SK-N-SH treated with all-trans-retinoic acid at 6 μM for 48 hours (cell line): Measurements from ENCODE around the gene SNTA1.
"Not testable (repeated sequence)": the region's sequence is repeated elsewhere in the genome, so short reads cannot be mapped to it uniquely, and the experiment has no call there.

Experiments
- ATAC-seq: fragments of 200-7000 bp; cut with Tn5 transposase; 3 replicates; pipeline ENCODE4 v1.9.1; 2020; ENCODE audit warnings: mild to moderate bottlenecking, moderate library complexity
- ARNTL ChIP-seq: fragments of 450-650 bp; formaldehyde crosslinking; IDR thresholded peaks from 2 replicates; pipeline ENCODE4 v1.5.0; 2020; ENCODE audit warnings: low read depth, mild to moderate bottlenecking, moderate library complexity, borderline replicate concordance
- BACH2 ChIP-seq: fragments of 250-450 bp; sonication (Bioruptor Pico); IDR thresholded peaks from 2 replicates; pipeline ENCODE4 v1.9.0; 2021; ENCODE audit warnings: mild to moderate bottlenecking, borderline replicate concordance
- CSDC2 ChIP-seq: fragments of 250-450 bp; sonication (Bioruptor Pico); IDR thresholded peaks from 2 replicates; pipeline ENCODE4 v1.5.0; 2020; ENCODE audit warnings: mild to moderate bottlenecking, moderate library complexity
- ESRRG ChIP-seq: fragments of 250-450 bp; sonication (Bioruptor Pico); IDR thresholded peaks from 2 replicates; pipeline ENCODE4 v1.6.1; 2021; ENCODE audit warnings: mild to moderate bottlenecking
- GLIS3 ChIP-seq: fragments of 250-450 bp; sonication (Bioruptor Pico); IDR thresholded peaks from 2 replicates; pipeline ENCODE4 v1.5.0; 2020; ENCODE audit warnings: mild to moderate bottlenecking, moderate library complexity
- OSR1 ChIP-seq: fragments of 250-450 bp; sonication (Bioruptor Pico); IDR thresholded peaks from 2 replicates; pipeline ENCODE4 v1.8.0; 2022; ENCODE audit warnings: moderate library complexity, mild to moderate bottlenecking, inconsistent platforms
- POU6F1 ChIP-seq: fragments of 250-450 bp; sonication (Bioruptor Pico); IDR thresholded peaks from 2 replicates; pipeline ENCODE4 v1.8.0; 2021; ENCODE audit warnings: low read depth, mild to moderate bottlenecking, moderate library complexity, borderline replicate concordance
- PPARA ChIP-seq: fragments of 250-450 bp; sonication (Bioruptor Pico); IDR thresholded peaks from 2 replicates; pipeline ENCODE4 v1.5.0; 2020; ENCODE audit warnings: mild to moderate bottlenecking, borderline replicate concordance
- RARB ChIP-seq: fragments of 250-450 bp; sonication (Bioruptor Pico); IDR thresholded peaks from 2 replicates; pipeline ENCODE4 v1.8.0; 2021; ENCODE audit warnings: mild to moderate bottlenecking, moderate library complexity
- SNAI2 ChIP-seq: fragments of 250-450 bp; sonication (Bioruptor Pico); IDR thresholded peaks from 2 replicates; pipeline ENCODE4 v1.5.0; 2020; ENCODE audit warnings: mild to moderate bottlenecking, moderate library complexity
- TCF4 ChIP-seq: fragments of 250-450 bp; sonication (Bioruptor Pico); IDR thresholded peaks from 2 replicates; pipeline ENCODE4 v1.8.0; 2021; ENCODE audit warnings: mild to moderate bottlenecking, moderate library complexity, borderline replicate concordance
- TOX ChIP-seq: fragments of 250-450 bp; sonication (Bioruptor Pico); IDR thresholded peaks from 2 replicates; pipeline ENCODE4 v1.8.0; 2021; ENCODE audit warnings: mild to moderate bottlenecking, moderate library complexity, borderline replicate concordance
- ZC3H10 ChIP-seq: fragments of 250-450 bp; sonication (Bioruptor Pico); IDR thresholded peaks from 2 replicates; pipeline ENCODE4 v1.5.1; 2021; ENCODE audit warnings: mild to moderate bottlenecking, moderate library complexity
- ZFP3 ChIP-seq: fragments of 250-450 bp; sonication (Bioruptor Pico); IDR thresholded peaks from 2 replicates; pipeline ENCODE4 v1.5.0; 2020; ENCODE audit warnings: mild to moderate bottlenecking, moderate library complexity
- ZFP30 ChIP-seq: fragments of 450-650 bp; formaldehyde crosslinking; IDR thresholded peaks from 2 replicates; pipeline ENCODE4 v1.5.0; 2022; ENCODE audit warnings: mild to moderate bottlenecking, moderate library complexity
- ZNF565 ChIP-seq: fragments of 450-650 bp; formaldehyde crosslinking; conservative IDR thresholded peaks from 2 replicates; pipeline ENCODE4 v1.5.0; 2020; ENCODE audit warnings: low read depth, mild to moderate bottlenecking, moderate library complexity
- ZNF70 ChIP-seq: fragments of 450-650 bp; formaldehyde crosslinking; IDR thresholded peaks from 2 replicates; pipeline ENCODE4 v1.5.0; 2020; ENCODE audit warnings: mild to moderate bottlenecking, moderate library complexity
- ZNF8 ChIP-seq: fragments of 450-650 bp; formaldehyde crosslinking; IDR thresholded peaks from 2 replicates; pipeline ENCODE4 v1.5.0; 2020; ENCODE audit warnings: mild to moderate bottlenecking, moderate library complexity
- TF ChIP-seq, protein P1 (sequence below): fragments of 250-450 bp; sonication (Bioruptor Pico); IDR thresholded peaks from 2 replicates; pipeline ENCODE4 v1.5.1; 2021; ENCODE audit warnings: mild to moderate bottlenecking, moderate library complexity
- TF ChIP-seq, protein P2 (sequence below): fragments of 250-450 bp; sonication (Bioruptor Pico); IDR thresholded peaks from 2 replicates; pipeline ENCODE4 v1.5.1; 2020; ENCODE audit warnings: low read depth, mild to moderate bottlenecking, moderate library complexity
- TF ChIP-seq, protein P3 (sequence below): fragments of 250-450 bp; sonication (Bioruptor Pico); IDR thresholded peaks from 2 replicates; pipeline ENCODE4 v1.8.0; 2020; ENCODE audit warnings: mild to moderate bottlenecking, moderate library complexity, borderline replicate concordance

The SNTA1 gene

GRCh38 chr20:33490023-33490933 lies 46.7 kb upstream of the SNTA1 start, which contains the start of gene CBFA2T2:
TSS of gene CBFA2T2 (plus strand) at chr20:33490096. CDS start at chr20:33490268, 172 bp downstream.
- no peak for TF ChIP-seq ESRRG (CRISPR knock-in tag)
- TF ChIP-seq POU6F1: no peak
- peak; percentile 60; the same call in 1 of the 2 replicates for TF ChIP-seq ZNF70
- ATAC-seq: peak; percentile 84

- peak; percentile 97 for ATAC-seq
- TF ChIP-seq, protein P1, sequence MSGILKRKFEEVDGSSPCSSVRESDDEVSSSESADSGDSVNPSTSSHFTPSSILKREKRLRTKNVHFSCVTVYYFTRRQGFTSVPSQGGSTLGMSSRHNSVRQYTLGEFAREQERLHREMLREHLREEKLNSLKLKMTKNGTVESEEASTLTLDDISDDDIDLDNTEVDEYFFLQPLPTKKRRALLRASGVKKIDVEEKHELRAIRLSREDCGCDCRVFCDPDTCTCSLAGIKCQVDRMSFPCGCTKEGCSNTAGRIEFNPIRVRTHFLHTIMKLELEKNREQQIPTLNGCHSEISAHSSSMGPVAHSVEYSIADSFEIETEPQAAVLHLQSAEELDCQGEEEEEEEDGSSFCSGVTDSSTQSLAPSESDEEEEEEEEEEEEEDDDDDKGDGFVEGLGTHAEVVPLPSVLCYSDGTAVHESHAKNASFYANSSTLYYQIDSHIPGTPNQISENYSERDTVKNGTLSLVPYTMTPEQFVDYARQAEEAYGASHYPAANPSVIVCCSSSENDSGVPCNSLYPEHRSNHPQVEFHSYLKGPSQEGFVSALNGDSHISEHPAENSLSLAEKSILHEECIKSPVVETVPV (CRISPR knock-in tag): no peak
- TF ChIP-seq OSR1 (CRISPR knock-in tag) (no peak), BACH2 (CRISPR knock-in tag) (no peak), ZFP30 (CRISPR knock-in tag) (no peak), ZNF8 (CRISPR knock-in tag) (no peak), TCF4 (CRISPR knock-in tag) (no peak), ARNTL (CRISPR knock-in tag) (no peak), CSDC2 (no peak), RARB (CRISPR knock-in tag) (no peak), SNAI2 (CRISPR knock-in tag) (no peak), ZNF565 (no peak), TOX (CRISPR knock-in tag) (no peak), ZFP3 (no peak), GLIS3 (CRISPR knock-in tag) (no peak), ESRRG (CRISPR knock-in tag) (no peak), PPARA (CRISPR knock-in tag) (no peak), ZC3H10 (no peak)
- TF ChIP-seq, protein P2, sequence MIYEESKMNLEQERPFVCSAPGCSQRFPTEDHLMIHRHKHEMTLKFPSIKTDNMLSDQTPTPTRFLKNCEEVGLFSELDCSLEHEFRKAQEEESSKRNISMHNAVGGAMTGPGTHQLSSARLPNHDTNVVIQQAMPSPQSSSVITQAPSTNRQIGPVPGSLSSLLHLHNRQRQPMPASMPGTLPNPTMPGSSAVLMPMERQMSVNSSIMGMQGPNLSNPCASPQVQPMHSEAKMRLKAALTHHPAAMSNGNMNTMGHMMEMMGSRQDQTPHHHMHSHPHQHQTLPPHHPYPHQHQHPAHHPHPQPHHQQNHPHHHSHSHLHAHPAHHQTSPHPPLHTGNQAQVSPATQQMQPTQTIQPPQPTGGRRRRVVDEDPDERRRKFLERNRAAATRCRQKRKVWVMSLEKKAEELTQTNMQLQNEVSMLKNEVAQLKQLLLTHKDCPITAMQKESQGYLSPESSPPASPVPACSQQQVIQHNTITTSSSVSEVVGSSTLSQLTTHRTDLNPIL (CRISPR knock-in tag): no peak
- TF ChIP-seq, protein P3, sequence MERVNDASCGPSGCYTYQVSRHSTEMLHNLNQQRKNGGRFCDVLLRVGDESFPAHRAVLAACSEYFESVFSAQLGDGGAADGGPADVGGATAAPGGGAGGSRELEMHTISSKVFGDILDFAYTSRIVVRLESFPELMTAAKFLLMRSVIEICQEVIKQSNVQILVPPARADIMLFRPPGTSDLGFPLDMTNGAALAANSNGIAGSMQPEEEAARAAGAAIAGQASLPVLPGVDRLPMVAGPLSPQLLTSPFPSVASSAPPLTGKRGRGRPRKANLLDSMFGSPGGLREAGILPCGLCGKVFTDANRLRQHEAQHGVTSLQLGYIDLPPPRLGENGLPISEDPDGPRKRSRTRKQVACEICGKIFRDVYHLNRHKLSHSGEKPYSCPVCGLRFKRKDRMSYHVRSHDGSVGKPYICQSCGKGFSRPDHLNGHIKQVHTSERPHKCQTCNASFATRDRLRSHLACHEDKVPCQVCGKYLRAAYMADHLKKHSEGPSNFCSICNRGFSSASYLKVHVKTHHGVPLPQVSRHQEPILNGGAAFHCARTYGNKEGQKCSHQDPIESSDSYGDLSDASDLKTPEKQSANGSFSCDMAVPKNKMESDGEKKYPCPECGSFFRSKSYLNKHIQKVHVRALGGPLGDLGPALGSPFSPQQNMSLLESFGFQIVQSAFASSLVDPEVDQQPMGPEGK (CRISPR knock-in tag): no peak
- TF ChIP-seq, all 23 proteins: peak for 0
Observed at GRCh38 chr20:33489495-33490022, 46.0 kb upstream of the SNTA1 start.

DNA sequence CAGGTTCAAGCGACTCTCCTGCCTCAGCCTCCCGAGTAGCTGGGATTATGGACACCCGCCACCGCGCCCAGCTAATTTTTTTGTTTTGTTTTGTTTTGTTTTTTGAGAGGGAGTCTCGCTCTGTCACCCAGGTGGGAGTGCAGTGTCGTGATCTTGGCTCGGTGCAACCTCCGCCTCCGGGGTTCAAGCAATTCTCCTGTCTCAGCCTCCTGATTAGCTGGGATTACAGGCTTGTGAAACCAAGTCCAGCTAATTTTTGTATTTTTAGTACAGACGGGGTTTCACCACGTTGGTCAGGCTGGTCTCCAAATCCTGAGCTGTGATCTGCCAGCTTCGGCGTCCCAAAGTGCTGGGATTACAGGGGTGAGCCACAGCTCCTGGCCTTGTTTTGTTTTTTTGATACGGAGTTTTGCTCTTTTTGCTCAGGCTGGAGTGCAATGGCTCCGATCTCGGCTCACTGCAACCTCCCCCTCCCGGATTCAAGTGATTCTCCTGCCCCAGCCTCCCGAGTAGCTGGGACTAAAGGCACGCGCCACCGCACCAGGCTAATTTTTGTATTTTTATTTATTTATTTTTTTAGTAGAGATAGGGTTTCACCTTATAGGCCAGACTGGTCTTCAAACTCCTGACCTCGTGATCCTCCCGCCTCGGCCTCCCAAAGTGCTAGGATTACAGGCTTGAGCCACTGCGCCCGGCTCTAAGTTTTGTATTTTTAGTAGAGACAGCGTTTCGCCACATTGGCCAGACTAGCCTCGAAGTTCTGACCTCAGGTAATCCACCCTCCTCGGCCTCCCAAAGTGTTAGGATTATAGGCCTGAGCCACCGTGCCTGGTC lies 45.3 kb upstream of the SNTA1 start:
- not testable (repeated sequence) for ATAC-seq

GRCh38 chr20:33488201-33488600 lies 44.6 kb upstream of the SNTA1 start:
- ATAC-seq: no peak
- TF ChIP-seq, protein P2 (CRISPR knock-in tag): no peak
- TF ChIP-seq, protein P3 (CRISPR knock-in tag): no peak
- TF ChIP-seq CSDC2 (no peak), ZFP30 (CRISPR knock-in tag) (no peak), BACH2 (CRISPR knock-in tag) (no peak), TOX (CRISPR knock-in tag) (no peak)
- TF ChIP-seq, all 23 proteins: peak for 0

GRCh38 chr20:33483186-33483585 lies 39.6 kb upstream of the SNTA1 start:
- ATAC-seq: not testable (repeated sequence)
